Stimulated activated CD8-positive, alpha-beta memory T cell treated with anti-CD3 and anti-CD28 coated beads, Interleukin-7, amount 100 ng/mL, for 4 hours (primary cell): ENCODE measurements around the gene PCDH9.

Source experiments
- DNase-seq, 2 donors: peaks; one replicate each; pipeline ENCODE4 v3.0.0-alpha.2; 2020; ENCODE audit warnings: low read depth in 2 of 2

The PCDH9 gene

DNA sequence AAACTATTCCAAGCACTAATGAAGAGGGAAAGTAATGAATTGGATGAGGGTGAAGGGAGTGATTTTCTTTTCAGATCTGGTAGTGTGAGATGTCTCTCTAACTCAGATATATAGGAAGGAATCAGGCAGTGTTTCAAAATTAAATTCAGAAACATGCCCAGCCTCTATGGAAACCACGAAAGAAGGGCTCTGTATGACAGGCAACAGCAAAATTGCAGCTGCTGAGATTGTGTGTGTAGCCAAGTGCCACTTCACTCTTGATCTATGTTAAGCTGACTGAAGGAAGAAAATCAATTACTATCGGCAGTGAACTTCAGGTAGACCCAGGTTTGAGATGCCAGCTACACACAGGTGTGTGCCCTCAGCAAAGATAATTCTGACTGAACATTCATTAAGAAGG is 387.4 kb downstream of the PCDH9 start:
- no peak for DNase-seq

DNA sequence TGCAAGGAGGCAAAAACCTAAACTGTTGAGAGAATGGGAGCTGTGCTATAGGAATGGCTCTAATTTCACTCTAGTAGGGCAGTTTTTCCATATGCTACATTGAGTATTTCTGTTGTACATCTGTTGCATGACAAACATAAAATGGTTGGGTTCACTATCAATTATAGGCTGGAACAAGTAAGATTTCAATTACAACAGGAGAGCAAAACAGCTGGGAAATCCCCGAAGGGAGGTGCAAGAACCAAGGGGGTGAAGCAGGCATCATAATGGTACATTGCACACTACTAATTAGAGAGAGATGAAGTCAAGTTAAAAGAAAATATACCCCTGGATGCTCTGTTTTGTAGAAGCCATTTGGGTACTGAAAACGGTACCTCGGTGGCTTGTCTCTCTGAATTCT is 389.5 kb downstream of the PCDH9 start:
- no peak for DNase-seq

DNA sequence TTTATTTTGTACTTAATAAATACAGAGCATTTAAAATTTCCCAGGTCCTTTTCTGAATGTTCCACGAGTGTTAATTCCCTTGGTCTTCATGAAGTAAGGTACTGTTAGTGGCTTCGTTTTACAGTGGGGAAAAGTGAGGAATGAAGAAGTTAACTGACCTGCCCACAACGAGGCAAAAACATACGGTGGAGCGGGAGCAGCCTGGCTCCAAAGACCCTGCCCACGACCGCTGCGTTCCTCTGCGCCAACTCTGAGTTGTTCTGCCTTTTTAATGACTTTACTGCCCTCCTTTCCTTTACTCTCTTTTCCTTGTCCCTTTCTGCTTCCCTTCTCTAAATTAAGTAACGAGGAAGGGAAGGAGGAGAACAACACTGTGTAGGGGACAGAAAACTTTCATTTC is 392.9 kb downstream of the PCDH9 start:
- DNase-seq: no peak

DNA sequence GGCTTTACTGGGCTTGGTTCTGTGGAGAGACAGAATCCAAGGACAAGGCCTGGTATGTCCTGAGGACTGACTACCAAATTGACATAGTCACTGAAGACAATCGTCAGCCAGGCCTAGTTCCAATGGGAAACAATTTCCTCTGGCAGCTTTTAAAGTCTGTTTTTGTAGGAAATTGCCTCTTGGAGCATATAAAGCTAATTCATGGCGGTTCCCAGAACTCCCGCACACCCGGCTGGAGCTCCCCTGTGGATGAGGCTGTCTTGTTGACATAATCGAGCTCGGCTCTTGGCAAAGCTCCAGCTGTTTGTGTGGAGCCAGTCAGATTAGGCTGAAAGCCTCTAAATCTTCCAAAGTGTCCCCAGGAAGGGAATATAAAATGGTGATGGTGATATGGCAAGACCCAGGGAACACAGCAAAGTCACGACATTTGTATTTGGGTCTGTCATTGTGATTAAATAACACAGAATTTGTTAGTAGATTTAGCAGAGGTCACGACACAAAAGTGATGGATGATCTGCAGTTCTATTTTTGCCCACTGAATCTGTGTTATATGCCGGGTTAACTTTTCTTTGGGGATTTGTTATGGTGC is 395.0 kb downstream of the PCDH9 start:
- no peak for DNase-seq

DNA sequence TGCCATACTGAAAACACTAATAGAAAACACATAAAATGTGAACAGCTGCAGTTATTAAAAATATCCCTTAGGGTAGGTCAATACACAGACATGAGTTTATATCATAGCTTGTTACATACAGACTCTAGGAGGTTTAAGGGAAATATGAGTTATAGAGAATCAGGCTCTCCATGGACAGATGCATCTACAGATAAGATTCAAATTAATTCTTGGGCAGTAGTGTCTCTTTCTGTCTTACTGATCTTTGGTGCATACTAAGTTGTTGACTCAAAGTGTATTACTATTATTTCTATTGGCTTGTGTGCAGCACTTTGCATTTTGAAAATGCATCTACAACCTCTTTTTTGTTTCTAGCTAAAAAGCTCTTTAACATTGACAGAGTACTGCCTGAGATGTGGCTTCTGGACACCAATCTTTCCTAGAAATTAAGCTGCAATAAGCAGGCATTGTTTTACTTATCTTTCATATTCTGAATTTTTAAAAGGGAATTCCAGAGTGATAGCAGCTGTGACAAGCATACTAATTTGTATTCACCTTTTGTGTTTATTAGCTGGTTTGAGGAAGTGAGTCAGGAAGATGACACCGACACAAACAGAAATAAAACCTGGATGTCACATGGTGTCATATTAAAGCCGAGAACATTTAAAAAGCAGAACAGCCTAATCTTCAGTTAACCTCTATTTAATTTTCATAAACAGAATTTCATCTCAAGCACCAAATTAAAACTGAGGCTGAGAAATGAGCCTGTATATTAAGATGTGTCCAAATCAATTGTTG is 399.0 kb downstream of the PCDH9 start:
- DNase-seq: no peak

DNA sequence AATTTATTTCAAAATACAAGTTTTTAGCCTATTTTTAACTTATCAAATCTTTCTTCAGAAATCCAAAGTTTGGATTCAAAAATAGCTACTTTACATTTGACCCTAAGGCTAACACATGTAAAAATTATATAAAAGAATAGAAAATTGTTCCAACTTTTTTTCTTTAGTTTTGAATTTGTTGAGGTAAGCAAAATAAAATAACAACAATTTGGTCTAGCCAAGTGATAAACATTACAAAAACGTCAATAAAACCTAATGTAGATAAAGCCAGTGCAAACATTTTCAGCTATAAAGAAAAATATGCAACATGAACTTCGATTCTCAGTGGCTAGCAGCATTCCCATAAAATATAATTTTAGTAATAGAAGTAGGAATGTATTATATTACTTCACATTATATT is 400.3 kb downstream of the PCDH9 start:
- DNase-seq: no peak

- no peak for DNase-seq
Observed at GRCh38 chr13:66826398-66826797, 403.7 kb downstream of the PCDH9 start.

DNA sequence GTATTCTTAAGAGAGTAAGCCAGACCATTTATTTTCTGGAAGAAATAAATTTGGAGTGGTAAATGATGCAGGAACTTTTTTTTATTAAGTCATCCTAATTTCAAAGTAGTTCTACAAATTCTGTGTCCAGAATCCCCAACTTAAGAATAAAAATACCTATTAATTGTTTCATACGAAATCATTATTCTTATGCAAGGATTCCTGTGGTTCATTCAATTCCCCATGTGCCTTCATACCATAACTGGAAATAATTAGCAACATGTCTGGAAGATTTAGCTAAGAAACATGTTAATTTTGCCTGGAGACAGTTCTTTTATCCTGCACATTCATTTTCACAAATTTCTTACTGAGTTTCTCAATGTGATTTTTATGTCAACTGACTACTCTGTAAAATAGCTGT is 408.6 kb downstream of the PCDH9 start:
- DNase-seq: no peak

GRCh38 chr13:66811455-66811854 is 418.7 kb downstream of the PCDH9 start:
- no peak for DNase-seq

DNA sequence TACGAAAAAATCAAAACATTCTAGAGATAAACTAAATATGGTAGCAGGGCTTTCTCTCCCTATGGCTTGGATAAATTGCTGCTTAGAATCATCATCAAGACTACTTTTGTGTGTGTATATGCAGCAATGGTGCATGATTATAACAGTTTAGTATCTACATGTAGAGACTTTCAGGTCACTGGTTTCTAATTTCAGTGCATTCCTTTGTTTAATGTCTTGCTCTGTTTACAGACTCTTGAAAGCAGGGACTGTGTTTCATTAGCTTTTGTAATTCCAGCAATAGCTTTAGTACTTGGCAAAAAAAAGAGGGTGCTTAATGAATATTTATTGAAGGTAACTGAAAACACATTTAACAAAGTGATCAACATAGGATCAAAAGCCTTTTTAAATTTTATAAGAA is 420.7 kb downstream of the PCDH9 start:
- DNase-seq: no peak

DNA sequence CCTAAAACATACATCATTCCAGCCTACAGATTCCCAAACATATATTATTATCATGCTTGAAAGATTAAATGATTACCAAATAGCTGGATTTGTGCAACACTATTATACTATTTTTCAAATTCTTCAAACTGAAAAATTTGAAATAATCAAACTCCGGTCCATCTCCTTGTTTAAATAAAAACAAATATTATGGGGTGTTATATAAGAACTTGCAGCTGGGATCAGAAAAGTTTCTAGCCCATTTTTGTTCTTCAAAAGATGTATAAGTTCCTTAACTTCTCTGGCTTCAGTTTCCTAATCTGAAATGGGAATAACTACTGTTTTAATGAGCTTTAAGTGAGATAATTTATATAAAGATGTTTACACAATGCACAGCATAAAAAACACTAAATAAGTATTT is 422.9 kb downstream of the PCDH9 start:
- DNase-seq: no peak

GRCh38 chr13:66805657-66806056 is 424.5 kb downstream of the PCDH9 start:
- no peak for DNase-seq

GRCh38 chr13:66803808-66804456 is 426.2 kb downstream of the PCDH9 start:
- no peak for DNase-seq

GRCh38 chr13:66803013-66803807 is 426.9 kb downstream of the PCDH9 start:
- DNase-seq: no peak

- DNase-seq: no peak
Observed at GRCh38 chr13:66795636-66796035, 434.5 kb downstream of the PCDH9 start.

DNA sequence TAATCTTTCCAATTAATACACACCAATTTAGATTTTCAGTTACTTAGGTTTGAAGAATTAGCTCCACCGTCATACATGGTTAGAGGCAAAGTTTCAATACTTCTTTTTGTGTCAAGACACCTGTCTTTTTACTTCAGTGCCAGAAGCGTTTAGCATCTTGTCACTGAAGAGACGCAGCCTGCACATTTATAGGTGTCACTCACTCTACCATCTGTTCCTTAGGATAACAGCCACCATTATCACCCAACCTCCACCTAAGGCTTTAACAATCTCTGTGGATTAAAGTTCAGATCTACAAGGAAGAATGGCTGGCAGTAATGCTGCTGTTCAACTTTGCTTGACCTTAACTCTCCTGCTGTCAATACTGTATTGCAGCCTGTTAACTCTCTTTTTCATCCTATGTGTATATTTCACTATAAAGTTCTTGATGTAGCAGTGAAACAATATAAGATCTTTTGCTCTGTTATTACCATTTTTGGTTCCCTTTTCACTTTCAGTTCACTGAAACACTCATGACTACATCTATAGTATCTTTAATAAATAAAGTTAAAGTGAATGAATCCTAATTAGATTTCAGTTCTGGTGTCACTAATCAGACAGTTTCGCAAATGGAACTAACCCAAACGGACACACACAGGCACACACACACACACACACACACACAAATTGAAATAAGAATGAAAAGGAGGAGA is 435.6 kb downstream of the PCDH9 start:
- DNase-seq: no peak

DNA sequence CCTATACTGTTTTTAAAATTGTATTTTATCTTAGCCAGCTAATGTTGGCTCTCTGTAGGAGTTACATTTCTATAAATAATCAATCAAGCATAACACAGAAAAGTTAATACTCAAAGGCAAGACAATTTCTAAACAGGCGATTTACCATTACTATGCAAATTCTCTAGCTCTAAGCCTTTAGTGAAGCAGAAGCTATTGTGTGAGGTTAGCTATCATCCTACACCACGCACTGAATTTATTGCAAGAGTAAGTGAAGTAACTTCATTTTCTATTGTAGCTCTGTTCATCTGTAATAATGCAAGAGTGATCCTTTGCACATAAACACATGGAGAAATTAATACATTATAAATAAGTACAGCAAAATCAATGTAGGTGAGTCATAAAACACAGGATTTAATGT is 439.3 kb downstream of the PCDH9 start:
- no peak for DNase-seq

GRCh38 chr13:66781241-66781640 is 448.9 kb downstream of the PCDH9 start:
- DNase-seq: no peak

DNA sequence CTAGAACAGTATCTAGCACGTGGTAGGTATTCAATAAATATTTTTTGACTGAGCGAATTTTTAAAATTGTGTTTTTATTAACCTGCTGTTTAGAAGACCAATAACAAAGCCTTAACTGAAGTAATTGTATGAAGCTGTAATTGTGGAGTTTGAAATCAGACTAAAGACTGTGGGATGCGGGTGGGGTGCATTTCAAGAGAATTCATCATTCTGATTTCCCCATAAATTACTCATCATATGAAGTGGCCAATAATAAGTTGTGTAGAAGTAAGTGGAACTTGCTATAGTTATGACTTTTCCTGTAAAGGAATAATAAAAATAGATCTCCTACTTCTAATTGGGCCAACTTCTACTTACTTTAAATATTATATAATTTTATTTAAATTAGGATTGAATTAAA is 449.3 kb downstream of the PCDH9 start:
- DNase-seq: no peak

DNA sequence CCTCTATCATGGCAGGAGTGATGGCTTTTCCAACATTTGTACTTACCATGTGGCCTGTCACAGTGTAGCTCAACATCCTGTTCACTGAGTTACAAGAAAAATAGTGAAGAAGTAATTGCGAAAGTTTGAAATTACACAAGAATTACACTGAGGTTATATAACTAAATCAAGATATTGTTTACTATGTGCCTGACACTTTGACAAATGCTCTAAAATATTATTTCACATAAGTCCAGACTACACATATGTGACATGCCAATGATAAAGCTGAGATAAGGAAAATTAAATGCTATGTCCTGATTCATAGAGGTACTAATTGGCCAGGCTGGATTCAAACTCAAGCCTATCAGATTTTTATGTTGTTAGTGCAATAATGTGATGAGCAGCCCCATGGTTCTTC is 451.7 kb downstream of the PCDH9 start:
- no peak for DNase-seq

- DNase-seq: no peak
Observed at GRCh38 chr13:66775196-66775595, 454.9 kb downstream of the PCDH9 start.

- DNase-seq: no peak
Observed at GRCh38 chr13:66774046-66774445, 456.1 kb downstream of the PCDH9 start.
